Hematopoietic multipotent progenitor cell treated with erythropoietin and hydrocortisone succinate and interleukin-3 and kit ligand, for 17 days (in vitro differentiated cells): ENCODE results near the gene MGST3.
A peak's percentile ranks its signal among the peaks of the same experiment; 100 is the strongest.
"Not testable (repeated sequence)": the region's sequence is repeated elsewhere in the genome, so short reads cannot be mapped to it uniquely, and the experiment has no call there.

Experiments
- DNase-seq: peaks from one replicate; pipeline ENCODE4 v3.0.0-alpha.2; 2015; ENCODE audit warnings: low spot score

The MGST3 gene

DNA sequence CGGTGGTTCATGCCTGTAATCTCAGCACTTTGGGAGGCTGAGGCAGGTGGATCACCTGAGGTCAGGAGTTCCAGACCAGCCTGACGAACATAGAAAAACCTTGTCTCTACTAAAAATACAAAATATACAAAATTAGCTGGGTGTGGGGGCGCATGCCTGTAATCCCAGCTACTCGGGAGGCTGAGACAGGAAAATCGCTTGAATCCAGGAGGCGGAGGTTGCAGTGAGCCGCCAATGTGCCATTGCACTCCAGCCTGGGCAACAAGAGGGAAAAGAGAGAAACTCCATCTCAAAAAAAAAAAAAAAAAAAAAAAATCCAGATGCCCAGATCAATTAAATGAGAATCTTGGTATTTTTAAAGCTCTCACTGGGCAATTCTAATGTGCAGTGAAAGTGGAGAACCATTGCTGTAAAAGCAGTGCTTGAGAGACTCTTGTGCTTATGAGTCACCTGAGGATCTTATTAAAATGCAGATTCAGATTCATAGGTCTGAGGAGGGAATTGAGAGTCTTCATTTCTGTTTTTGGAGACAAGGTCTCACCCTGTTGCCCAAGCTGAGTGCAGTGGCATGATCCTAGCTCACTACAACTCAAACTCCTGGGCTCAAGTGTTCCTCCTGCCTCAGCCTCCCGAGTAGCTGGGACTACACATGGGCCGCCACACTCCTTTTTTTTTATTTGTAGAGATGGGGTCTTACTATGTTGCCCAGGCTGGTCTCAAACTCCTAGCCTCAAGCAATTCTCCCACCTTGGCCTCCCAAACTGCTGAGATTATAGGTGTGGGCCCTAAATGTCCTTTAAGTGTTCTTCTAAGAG is 27.9 kb downstream of the MGST3 start:
- not testable (repeated sequence) for DNase-seq

DNA sequence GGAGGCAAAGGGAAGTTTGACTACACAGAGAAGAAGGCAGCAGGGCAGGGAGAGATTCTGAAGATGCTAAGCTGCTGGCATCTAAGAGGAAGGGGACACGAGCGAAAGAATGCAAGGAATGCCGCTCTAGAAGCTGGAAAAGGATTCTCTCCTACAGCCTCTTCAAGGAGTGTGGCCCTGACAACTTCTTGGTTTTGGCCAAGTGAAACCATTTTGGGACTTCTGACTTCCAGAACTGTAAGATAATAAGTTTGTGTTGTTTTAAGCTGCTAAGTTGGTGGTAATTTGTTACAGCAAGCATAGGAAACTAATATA is 28.5 kb downstream of the MGST3 start:
- no peak for DNase-seq

- DNase-seq, result no peak
Measured at GRCh38 chr1:165661703-165662102, 30.7 kb downstream of the MGST3 start.

DNA sequence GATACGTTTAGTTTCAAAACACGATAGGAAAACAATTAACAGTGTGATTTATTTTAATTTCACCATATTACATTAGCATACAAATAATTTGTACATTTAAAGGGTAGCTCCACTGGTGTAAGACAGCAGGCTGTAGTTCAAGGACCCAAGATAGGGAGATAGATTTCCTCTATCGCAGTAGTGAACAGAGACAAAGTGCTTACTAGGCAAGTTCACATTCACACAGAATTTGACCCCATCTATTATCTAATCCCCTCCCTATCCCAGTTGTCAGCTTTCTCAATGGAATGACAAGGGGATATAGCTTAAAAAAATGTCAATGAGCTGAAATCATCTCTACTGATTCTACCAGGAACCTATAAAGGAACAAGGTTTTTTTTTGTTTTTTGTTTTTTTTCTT is 31.2 kb downstream of the MGST3 start:
- no peak for DNase-seq

DNA sequence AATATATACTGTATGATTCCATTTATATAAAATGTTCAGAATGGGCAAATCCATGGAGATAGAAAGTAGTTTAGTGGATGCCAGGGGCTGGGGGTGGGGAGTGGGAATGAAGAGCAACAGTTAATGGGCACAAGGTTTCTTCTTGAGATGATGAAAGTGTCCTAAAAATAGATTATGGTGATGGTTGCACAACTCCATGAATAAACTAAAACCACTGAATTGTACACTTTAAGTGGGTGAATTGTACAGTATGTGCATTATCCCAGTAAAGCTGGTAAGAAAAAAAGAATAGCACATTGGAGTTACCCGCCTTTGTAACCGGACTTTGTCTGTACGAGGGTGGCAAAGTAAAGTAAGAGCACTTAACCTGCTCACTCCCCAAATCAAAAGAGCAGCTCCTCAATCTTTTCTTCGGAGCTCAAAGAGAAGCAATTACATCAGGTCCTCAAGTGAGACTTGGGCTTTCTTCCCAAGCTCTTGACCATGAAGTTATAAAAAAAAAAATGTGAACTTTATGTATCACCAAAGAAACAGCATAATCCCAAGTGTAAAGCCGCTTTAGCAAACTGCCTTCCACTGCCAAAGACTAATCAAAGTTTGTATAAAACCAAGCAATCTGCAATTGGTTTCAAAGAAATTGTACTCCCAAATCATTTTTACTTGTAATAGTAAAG is 35.3 kb downstream of the MGST3 start:
- DNase-seq, result no peak

- no peak for DNase-seq
Measured at GRCh38 chr1:165668184-165668583, 37.1 kb downstream of the MGST3 start.

- no peak for DNase-seq
Measured at GRCh38 chr1:165671526-165671925, 40.5 kb downstream of the MGST3 start.

DNA sequence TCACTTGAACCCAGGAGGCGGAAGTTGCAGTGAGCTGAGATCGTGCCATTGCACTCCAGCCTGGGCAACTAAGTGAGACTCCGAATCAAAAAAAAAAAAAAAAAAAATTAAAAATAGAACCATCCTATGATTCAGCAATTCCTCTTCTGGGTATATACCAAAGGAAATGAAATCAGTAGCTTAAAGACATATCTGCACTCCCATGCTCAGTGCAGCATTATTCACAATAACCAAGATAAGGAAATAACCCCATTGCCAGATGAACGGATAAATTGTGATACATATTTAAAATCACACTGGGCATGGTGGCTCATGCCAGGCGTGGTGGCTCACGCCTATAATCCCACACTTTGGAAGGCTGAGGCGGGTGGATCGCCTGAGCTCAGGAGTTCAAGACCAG is 43.6 kb downstream of the MGST3 start:
- no peak for DNase-seq

DNA sequence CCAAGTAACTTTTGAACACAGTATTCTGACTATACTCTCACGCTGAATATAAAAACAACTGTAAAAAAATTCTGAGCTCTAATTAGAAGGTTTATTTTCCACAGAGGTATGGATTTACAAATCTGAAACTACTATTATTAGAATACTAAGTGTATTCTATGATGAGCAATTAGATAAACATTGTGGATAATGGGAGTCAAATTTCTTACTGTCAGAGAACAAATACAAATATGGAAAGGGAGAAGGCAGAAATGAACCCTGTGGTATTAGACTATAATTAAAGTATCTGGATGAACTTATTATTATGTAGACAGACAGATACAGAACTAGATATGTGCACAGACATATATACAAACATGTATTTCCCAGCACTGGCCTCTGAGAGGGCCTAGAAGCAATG is 44.8 kb downstream of the MGST3 start:
- no peak for DNase-seq

DNA sequence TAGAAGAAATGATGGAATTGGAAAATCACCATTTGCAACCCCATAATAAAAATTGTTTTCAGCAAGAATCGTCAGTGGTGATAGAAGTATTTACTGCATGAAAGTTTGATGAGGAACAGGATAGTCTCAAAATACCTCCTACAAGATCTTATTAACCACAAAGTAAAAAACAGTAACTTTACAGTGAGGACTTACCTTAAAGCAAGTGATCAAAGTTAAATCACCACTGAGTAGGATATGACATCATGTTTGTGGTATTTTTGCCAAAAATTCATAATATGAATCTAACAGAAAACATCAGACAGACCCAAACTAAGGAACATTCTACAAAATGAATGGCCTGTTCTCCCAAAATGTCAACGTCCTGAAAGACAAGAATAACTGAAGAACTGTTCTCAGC is 47.5 kb downstream of the MGST3 start:
- no peak for DNase-seq

DNA sequence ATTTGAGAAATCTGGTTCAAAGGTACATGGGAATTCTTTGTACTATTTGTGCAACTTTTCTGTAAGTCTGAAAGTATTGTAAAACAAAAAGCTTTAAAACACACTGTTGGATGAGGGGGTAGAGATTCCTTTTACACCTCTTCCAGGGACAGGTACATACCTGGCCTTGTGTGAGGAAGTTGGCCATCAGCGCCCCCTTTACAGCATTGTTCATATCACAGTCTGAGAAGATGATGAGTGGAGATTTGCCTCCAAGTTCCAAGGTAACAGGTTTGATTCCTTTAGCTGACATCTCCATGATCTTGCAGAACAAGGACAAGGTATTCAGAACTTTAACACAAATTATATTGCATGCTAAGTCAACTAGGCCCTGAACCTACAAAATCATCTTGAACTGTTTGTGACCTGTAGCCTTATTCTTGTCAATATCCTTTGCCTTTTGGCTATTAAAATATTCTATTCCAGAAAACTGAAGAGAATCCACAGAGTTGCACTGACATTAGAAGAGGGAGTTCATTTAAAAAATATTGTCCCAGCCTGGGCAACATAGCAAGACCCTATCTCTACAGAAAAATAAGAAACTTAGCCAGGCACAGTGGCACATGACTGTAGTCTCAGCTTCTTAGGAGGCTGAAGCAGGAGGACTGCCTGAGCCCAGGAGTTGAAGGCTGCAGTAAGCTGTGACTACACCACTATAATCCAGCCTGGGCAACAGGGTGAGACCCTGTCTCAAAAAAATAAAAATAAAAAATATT is 48.4 kb downstream of the MGST3 start:
- peak; percentile 29 for DNase-seq

GRCh38 chr1:165680303-165680702 is 49.3 kb downstream of the MGST3 start:
- no peak for DNase-seq

GRCh38 chr1:165680773-165681172 is 49.7 kb downstream of the MGST3 start:
- not testable (repeated sequence) for DNase-seq

GRCh38 chr1:165683848-165684485 is 52.9 kb downstream of the MGST3 start:
- DNase-seq, result no peak

DNA sequence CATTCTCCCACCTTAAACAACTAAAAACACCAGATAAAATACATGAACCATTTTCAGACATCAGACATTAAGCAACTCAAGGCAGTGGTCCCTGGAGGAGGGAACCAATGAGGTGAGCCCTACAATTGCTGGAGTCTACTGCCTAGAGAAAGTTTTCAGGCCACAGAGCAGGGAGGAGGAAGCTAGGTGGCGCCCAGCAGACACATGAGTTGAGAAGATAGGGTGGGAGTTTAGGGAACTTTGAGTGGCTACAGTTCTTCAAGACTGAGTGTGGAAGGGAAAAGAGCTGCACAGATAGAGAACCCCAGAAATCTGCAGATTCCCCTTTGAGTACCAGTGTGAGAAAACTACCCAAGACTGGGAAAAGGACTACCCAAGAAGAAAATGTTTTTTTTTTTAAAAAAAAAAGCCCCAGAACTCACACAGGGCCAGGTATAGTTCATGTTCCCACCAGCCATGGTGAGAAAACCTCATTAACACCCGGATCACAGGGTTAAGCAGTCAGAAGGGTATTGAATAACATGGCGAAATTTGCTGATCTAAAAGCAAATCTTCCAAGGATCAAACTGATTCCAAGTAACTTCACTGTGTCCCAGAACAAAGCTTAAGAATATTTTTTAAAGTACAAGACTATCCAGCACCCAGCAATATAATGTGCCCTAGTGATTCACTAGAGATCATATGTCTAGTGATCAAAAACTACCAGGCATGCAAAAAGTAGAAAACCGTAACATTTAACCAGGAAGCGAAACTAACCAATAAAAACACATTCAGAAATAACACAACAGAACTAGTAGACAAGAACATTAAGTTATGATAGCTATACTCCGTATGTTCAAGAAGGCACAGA is 55.3 kb downstream of the MGST3 start:
- peak; percentile 31 for DNase-seq

DNA sequence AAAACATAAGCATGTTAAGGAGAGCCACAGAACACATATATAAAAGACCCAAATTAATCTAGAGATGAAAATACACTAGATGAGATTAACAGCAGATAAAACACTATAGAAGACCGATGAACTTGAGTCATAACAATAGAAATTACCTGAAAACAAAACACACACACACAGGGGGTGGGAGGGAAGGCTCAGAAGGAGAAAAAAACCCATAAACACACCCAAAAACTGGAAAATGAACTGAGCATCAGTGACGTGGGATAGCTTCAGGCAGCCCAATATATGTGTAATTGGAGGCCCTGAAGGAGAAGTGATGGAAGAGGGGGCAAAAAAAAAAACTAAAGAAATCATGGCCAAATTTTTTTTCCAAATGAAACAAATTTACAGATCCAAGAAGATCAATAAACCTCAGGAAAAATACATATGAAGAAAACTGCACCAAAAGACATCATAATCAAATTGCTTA is 56.0 kb downstream of the MGST3 start:
- no peak for DNase-seq

GRCh38 chr1:165688046-165688445 is 57.0 kb downstream of the MGST3 start:
- no peak for DNase-seq

DNA sequence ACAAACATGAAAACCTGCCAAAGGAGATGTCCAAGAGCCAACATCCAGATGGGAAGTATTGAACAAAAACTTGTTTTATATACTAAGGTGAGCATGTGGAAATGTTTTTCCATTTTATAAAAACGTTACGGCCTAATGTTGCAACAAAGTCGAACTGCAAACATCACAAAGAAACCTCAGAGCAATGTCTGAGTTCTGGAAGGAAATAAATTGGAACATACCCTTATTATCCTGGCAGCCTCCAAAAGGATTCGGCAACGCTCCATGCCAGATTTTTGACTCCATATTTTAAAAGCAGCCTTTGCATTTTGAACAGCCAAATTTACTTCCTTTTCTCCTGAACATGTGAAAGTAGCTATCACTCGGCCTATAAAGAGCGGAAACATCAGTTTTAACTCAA is 64.0 kb downstream of the MGST3 start:
- DNase-seq, result no peak

DNA sequence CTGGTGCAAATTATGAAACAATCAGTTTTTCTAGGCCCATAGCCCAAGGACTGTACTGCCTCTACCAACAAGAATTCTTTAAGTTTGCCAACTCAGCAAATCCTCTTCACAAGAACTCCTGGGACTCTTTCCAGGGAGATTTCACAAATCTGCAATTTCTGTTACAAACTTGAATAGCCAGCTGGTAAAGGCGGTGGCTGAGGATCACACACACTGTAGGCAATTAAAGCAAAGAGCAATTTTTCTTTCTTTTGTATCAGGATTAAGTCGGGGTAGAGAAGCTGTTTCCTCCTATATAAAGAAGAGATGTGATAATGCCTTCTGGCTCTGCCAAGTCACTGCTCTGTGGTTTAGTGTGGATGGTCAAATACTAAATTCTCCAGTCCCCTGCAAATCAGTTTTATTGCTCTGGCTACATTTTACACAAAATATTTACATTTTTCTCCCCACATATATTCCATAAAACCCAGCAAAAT is 65.6 kb downstream of the MGST3 start:
- DNase-seq, result peak; percentile 13

- DNase-seq, result no peak
Measured at GRCh38 chr1:165697491-165697880, 66.5 kb downstream of the MGST3 start.
